C1 segment of cervical spinal cord (tissue), 14 donors: ENCODE measurements around the gene CHID1.

ENCODE experiments used
- DNase-seq, 14 donors: peaks; one replicate each; lab custom pipeline; 2025; lab: John Stamatoyannopoulos, UW

The CHID1 gene

DNA sequence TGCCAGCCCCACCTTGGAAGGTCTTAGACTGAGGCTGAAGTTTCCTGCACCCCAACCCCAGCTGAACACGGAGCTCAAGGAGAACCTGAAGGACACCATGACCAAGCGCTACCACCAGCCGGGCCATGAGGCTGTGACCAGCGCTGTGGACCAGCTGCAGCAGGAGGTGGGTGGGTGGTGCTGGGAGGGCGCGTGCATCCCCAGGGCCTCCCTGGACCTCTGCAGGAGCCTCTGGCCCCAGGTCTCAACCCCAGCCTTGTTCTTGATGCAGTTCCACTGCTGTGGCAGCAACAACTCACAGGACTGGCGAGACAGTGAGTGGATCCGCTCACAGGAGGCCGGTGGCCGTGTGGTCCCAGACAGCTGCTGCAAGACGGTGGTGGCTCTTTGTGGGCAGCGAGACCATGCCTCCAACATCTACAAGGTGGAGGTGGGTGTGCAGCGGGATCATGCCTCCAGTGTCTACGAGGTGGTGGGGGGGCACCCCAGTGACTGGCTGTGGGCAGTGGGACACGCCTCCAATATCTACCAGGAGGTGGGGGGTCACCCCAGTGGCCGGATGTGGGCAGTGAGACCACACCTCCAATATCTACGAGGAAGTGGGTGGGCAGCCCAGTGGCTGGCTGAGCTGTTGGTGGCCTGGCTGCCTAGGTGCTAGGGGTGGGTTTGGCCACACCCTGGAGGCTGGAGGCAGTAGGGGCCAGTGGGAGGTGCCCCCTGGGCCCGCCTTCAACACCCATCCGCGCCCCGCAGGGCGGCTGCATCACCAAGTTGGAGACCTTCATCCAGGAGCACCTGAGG is 73.2 kb downstream of the CHID1 start:
- DNase-seq, result no peak

DNA sequence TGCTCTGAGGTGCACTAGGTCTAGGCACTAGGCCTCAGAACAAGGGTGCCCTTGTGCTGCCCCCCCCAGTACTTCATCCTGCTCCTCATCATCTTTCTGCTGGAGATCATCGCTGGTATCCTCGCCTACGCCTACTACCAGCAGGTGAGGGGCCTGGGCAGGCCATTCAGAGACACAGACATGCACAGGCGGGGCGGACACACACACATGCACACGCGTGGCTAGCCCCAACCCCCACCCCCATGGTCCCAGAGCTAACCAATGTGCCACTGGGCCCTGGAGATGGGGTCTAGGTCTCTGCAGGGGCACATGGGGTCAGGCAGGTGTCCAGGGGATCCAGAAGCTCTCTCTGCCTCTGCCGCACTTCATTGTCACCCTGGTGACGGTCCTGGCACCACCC is 73.9 kb downstream of the CHID1 start:
- no peak for DNase-seq

DNA sequence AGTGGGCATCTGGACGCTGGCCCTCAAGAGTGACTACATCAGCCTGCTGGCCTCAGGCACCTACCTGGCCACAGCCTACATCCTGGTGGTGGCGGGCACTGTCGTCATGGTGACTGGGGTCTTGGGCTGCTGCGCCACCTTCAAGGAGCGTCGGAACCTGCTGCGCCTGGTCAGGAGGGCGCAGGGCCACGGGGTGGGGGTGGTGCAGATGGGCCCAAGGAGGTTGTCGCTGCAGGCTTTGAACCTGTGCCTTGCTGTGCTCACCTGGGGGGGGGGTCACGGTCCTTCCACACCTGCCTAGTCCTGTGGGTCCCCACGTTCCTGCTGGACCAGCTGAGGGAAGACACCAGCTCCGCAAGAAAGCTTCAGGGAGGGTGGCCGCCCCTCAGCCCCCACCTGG is 74.3 kb downstream of the CHID1 start:
- DNase-seq, result no peak

DNA sequence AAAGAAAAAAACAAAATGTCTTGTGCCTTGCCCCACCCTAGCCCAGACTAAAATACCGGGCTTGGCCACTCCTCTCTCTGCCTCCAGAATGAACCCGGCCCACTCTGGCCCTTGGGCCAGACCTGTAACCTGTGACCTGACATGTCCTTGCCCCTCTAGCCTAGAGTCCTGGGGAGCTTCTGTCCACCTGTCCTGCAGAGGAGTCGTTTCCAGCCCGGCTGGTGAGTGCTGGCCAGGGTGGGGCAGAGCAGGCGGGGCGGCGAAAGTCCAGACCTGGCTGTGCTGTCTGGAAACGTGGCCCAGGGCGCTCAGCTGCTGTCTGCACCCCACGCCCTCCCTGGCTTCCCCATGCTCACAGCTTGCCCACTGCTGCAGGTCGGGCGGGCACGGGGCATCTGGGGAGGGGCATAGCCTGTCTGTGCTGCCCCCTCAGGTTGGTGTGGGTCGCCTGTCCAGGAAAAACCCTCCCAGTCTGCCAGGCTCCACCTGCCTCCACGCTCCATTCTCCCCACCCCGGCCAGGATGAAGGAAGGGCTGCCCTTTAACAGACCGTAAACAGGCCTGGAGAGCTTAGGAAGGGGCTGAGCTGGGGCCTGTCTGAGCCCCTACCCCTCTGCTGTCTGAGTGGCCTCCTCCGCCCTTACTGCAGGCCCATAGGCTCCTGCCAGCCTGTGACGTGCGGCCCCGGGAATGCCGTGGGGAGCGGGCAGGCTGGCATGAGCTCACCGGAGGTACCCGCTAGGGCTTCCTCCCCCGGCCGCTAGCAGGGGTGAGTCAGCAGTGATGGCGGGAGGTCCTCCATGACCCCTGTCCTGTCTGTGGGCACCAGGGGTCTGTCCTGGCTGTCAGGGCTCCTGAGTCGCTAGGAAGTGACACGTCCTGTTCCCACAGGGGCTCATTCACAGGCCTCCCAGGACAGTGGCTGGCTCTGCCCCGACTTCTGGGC is 76.0 kb downstream of the CHID1 start:
- DNase-seq, result peak in 8 of 14 donors; percentile 23 to 88 (median 34)

DNA sequence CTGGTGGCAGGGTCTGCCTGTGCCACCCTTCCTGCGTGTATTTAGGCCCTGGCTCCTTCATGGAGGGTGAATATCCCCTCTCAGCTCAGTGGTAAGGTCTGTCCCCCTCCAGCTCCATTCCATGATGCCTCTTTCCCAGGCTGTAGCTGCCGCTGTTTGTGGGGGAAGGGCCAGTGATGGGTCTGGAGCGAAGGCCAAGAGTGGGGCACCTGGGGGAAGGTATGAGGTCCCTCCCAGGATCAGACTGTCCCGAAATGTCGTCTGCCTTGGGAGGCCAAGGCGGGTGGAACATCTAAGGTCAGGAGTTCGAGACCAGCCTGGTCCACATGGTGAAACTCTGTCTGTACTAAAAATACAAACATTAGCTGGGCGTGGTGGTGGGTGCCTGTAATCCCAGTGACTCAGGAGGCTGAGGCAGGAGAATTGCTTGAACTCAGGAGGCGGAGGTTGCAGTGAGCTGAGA is 76.7 kb downstream of the CHID1 start:
- no peak for DNase-seq

DNA sequence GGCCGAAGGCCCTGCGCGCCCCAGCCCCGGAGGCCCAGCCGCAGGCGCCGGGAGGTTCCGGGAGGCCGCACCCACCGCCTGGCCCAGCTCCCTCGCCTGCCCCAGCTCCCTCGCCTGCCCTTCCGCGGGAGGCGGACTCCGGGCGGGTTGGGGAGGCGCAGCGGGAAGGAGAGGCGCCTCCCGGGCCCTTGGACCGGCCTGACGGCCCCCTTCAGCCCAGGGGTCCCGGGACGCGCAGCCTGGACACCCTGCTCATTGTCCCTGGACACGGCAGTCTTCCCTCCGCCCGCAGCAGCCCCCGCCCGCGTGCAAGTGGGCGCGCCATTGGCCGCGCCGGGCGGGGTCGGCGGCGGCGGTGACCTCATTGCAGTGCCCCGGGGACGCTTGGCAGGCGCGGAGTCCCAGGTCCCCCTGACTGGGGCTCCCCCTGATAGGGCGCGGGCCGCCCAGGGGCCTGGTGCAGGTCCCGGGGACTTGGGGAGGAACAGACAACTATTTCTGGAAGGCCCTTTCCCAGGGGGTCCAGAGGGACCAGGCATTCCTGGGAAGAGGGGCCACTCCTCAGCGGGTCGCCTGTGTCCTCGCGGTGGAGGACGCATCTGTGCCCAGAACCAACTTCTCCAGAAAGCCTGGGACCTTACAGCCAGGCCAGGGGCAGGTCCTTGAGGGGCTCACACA is 77.4 kb downstream of the CHID1 start:
- peak in 3 of 14 donors; percentile 44 to 56 (median 53) for DNase-seq

DNA sequence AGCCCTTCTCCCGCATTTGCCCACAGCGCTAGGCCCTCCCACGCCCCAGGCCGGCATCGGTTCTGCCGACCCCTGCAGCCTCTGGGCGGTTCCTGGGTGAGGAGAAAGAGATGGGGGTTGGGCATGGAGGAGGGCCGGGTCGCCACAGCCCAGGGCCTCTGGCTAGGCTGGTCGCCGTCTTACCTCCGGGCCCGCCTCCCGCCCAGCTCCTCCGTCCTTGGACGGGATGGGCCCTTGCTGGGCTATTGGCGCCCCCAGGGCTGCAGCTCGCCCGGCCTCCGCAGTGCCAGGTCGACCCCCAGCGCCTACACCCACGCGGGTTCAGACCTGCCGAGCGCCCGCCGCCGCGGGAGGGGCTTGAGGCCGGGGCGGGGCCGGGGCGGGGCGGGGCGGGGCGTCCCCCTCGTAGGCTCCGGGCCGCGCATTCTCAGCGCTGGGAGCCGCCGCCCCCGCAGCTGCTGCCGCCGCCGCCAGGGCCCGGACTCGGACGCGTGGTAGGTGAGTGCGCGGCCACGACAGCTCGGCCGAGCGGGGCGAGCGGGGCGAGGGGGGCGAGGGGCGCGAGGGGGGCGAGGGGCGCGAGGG is 78.0 kb downstream of the CHID1 start, which contains the start of gene CD151:
TSS of gene CD151 (plus strand) at position 424 of the 585 bp plus-strand sequence. CDS start 3,118 bp downstream, outside the sequence.
- peak in 4 of 14 donors; percentile 16 to 56 (median 48) for DNase-seq

DNA sequence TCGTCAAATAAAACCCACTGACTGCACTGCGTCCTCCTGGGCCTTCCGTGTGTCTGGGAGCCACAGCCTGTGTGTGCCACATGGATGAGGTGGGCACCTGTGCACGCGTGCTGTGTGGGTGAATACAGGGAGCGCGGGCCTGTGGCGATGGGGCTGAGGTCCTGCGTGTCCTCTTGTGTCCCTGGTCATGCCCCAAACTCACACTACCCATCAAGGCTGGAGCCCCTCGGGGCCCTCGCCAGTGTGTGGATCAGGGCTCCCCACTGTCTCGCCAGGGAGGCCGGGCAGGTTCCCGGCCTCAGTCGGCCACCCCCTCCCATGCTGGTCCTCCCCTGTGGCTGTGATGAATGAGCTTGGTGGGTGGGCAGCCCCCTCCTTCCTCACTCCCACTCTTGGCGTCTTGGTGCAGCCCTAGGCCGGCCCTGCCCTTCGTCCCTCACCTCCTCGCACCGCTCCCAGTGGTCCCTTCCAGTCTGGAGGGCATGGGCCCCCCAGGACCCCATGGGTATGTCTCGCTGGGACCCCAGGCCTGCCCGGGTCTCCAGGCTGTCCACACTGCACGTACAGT is 78.6 kb downstream of the CHID1 start:
- DNase-seq, result no peak

DNA sequence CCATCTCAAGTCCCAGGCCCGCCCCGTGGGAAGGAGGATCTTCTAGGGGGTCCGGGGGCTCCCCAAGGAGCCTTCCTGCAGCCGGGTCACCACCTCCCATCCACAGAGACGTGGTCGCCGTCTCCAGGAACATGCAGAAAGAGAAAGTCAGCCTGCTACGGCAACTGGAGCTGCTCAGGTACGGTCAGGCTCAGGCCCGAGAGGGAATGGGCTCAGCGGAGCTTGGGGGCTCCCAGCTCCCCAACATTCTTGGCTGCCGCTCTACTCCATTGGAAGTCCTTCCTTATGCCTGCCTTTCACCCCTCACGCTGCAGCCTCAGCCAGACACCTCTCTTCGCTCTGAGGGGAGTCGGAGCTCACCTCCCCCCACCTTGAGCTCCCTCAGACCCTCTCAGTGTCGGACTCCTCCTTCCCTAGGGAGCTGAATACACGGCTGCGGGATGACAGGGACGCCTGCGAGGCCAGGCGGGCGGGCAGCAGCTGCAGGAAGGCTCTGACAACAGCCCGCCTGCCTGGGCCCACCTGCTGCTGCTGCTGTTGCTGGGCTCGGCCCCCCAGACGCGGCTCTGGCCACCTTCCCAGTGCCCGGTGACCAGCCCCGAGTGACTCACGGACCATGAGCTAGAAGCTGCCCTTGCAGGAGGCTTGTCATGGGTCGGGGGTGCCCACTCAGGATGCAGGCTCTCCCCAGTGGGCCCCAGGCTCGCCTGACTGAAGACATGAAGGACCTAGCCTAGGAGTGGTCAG is 79.3 kb downstream of the CHID1 start:
- DNase-seq, result peak in 1 of 14 donors; percentile 63

DNA sequence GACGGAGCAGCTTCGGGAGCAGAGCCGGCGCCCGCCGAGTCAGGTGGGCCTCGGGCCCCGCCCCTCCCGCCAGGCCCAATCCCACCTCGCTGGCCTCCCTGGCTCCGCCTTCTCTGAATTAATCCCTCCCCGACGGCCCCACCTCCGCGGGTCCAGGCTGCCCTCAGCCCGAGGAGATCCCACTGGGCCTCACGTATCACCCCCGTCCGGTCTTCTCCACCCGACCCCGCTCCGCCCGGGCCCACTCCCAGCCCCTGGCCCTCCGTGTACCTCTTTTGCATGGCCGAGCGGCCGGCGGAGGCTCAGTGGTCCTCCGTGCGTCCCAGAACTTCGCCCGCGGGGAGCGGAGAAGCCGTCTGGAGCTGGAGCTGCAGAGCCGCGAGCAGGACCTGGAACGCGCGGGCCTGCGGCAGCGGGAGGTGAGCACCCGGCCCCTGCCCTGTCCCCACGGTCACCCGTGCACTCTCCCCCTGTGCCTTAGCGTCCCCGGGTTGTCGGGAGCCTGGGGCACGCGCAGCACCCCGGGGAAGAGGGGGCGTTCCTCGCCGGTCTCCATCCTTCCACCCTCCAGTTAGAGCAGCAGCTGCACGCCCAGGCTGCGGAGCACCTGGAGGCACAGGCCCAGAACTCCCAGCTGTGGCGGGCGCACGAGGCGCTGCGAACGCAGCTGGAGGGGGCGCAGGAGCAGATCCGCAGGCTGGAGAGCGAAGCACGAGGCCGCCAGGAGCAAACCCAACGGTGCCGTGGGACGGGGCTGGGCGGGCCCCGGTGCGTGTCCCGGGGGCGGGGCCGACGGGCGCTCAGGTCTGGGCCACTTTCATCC is 80.1 kb downstream of the CHID1 start:
- DNase-seq, result peak in 6 of 14 donors; percentile 17 to 69 (median 36)

DNA sequence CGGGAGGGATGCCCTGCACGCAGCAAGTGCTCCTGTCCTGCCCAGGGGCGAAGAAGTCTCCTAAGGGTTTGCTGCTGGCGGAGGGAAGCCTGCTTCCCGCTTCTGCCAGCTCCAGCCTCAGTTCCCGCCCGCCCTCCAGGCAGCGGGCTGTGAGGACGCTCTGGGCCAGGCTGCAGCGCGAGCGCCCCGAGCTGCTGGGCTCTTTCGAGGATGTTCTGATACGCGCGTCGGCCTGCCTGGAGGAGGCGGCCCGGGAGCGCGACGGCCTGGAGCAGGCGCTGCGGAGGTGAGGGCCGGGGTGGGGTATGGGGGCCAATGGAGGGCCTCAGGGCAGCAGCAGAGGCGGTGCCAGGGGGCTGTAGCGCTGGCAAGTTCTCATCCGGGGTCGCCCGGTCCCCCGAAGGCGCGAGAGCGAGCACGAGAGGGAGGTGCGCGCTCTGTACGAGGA is 80.7 kb downstream of the CHID1 start:
- DNase-seq, result no peak

DNA sequence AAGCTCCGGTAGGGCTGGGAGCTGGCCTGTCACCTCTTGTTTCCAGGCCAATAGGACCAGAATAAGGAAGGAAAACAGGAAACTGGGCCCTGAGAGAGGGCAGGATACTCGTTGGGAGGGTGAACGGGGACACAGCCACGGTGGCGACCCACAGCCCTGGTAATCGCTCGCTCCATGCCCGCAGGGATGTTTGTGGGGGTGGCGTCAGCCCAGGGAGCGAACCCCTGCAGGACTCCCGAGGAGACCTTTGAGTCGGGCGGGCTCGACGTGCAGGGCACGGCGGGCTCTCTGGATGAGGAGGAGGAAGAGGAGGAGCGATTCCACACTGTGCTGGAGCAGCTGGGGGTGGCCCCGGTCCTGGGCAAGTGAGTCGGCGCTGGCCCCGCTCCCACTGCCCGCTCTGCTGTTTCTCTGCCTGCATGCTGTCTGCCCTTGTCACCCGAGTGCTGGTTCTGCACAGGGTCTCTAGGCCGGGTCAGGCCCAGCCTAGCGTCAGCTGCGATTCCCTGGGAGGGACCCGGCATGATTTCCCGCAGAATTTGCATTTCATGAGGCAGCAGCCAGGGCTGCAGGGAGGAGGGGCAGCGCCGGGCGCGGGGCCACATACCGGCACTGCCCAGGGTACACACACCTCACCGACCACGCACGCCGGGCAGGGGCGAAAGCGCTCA is 81.3 kb downstream of the CHID1 start:
- DNase-seq, result no peak

DNA sequence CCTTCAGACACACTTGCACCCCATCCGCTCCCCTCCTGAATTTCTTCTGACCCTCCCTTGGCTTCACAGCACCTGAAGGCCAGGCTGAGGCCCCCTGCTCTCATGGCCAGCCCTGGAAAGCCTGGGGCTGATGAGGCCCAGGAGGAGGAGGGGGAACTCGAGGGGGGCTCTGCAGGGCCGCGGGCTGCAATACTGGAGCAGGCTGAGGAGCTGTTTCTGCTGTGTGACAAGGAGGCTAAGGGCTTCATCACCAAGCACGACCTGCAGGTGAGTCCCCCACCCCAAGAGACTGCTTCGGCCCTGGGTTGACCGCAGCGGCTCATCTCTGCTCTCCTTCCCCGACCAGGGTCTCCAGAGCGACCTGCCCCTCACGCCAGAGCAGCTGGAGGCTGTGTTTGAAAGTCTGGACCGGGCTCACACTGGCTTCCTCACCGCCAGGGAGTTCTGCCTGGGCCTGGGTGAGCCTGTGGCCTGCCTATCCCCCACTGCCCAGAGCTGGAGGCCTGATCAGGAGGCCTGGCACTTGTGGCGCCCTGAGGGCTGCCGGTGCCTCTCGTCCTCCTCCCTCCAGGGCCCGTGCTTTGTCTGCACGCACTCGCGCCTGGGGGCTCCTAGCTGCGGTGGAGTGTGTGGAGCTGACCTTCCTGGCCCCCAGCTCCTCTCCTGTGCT is 82.0 kb downstream of the CHID1 start:
- DNase-seq, result no peak

DNA sequence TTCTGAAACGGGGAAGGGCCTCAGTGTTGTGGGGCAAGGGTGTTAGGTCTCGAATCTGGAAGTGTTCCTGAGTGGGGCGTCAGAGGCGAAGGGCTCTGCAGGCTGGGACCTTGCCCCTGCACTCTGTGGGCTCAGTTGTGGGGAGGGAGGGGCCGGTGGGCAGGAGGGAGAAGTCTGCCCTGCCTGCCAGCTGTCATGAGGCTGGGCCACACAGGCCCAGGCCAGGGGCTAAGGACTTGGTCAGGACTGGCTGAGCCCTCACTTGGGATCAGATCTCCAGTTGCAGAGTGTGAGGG is 82.8 kb downstream of the CHID1 start, which contains the start of gene CRACR2B:
TSS of gene CRACR2B (plus strand) at position 23 of the 296 bp plus-strand sequence. CDS start 689 bp downstream, outside the sequence.
- no peak for DNase-seq

DNA sequence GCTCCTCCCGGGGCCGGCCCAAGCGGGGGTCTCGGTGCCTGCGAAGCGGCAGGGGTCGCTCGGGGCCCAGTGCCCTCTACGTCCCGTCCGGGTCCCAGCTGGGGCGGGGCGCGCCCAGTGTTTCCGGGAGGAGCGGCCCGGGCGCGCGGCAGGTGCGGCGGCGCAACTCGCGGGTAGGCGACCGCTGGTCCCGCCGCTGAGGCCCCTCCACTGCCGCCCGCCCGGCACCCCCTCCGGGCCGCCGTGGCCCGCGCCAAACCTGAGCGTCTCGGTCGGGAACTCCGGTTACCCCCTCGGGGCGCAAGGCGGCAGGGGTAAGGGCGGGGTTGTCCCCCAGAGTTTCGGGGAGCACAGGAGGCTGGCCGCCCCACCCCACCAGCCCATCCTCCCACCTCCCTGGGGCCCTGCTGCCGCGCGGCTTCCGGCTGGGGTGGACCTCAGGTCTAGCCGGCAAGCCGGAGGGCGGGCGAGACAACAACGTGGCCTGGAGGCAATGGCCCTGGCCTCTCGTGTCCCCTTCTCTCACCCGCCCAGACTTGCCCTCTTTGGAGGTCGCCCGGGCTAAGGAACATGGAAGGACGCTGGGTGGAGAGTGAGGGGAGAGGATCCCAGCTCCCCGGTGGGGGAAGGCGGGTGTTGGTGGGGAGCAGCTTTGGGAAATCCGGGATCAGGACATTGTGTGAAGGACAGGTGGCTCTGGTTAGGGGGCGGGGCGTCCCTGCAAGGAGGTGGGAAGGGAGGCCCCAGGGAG is 83.3 kb downstream of the CHID1 start:
- DNase-seq, result no peak

DNA sequence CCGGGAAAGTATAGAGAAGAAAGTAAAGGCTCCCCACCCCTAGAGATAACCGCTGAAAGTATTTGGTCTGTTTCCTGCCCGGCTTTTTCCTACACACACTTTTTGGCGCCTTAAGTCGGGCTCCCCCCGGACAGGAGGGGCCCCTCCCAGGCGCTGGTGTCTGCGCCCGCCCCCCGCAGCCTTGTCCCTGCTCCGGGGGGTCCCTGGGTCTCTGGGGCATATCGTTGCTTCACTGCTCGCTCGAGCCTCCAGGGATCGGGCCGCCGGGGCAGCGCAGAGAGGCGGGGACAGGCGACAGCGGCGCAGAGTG is 83.8 kb downstream of the CHID1 start:
- no peak for DNase-seq

DNA sequence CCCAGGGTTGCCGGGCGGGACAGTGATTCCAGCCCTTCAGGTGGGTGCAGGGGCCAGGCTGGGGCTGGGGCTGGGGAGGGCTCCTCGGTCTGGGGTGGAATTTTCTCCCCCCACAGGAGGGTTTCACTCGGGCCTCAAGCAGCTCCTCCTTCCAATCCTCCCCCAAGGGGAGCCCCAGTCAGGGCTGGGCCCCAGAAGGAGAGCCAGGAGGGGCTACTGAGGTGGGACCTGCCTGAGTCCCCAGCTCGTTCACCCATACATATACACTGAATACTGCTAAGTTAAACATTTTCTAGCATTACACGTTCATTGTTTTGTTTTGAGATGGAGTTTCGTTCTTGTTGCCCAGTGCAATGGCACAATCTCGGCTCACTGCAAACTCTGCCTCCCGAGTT is 84.4 kb downstream of the CHID1 start:
- no peak for DNase-seq
